Activated CD8-positive, alpha-beta memory T cell treated with anti-CD3 and anti-CD28 coated beads, Interleukin-2, amount 10 ng/mL, durations not matched to agents 7 days and 5 days (primary cell): ENCODE data around the gene HIPK1. TPM values are rescaled to one million over a fixed set of nuclear protein-coding genes. Genes with fewer than 3 reads are reported as not detected.
"Not testable (repeated sequence)": the region's sequence is repeated elsewhere in the genome, so short reads cannot be mapped to it uniquely, and the experiment has no call there.

Experiments
- ATAC-seq: fragments of 150-1000 bp; cut with Tn5 transposase; one replicate; pipeline ENCODE4 v1.10.0; 2021; ENCODE audit warnings: moderate library complexity
- CTCF ChIA-PET: fragments of 350-600 bp; sonication (Branson Sonifier 250); formaldehyde crosslinking; loops from one replicate; lab custom pipeline; 2021; ENCODE audit warnings: antibody characterized with exemption; lab: Charles Lee
- DNase-seq: peaks from one replicate; pipeline ENCODE4 v3.0.0-alpha.2; 2020
- H3K27ac Mint-ChIP-seq: one replicate; pipeline ENCODE4 v1.8.0; 2021; ENCODE audit warnings: mild to moderate bottlenecking, mixed read lengths
- H3K27me3 Mint-ChIP-seq: one replicate; pipeline ENCODE4 v1.8.0; 2021; ENCODE audit warnings: mixed read lengths
- H3K36me3 Mint-ChIP-seq: one replicate; pipeline ENCODE4 v1.8.0; 2021; ENCODE audit warnings: mild to moderate bottlenecking, mixed read lengths
- H3K4me1 Mint-ChIP-seq: one replicate; pipeline ENCODE4 v1.8.0; 2021; ENCODE audit warnings: mixed read lengths
- H3K4me3 Mint-ChIP-seq: one replicate; pipeline ENCODE4 v1.8.0; 2021; ENCODE audit warnings: mild to moderate bottlenecking, moderate library complexity, mixed read lengths
- H3K9me3 Mint-ChIP-seq: one replicate; pipeline ENCODE4 v1.8.0; 2022; ENCODE audit warnings: low read depth, mixed read lengths
- total RNA-seq, 2 experiments: library from RNA; stranded (reverse); gene quantifications; one replicate each; pipeline ENCODE4 v1.2.3, GENCODE V29; 2021

The HIPK1 gene
- total RNA-seq, 2 experiments from 2014 or later, result 90.4 to 97.9 TPM

DNA sequence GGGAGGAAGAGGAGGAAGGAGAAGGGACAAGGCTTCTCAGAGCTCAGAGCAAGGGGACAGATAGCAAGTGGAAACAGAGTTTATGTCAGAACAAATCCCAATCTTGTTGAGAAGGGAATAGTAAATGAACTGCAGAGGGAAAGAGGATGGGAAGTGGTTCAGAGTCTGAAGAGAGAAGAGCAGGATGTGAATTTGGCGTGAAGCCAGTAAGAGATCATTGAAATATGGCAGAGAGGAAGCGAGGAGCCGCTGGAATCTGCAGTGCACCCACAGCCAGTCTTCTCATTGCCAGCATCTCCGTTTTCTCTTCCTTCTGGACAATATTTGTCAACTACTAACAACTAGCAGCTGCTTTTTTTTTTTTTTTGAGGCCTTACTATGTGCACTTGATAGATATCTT lies 69.2 kb downstream of the HIPK1 start:
- H3K27ac Mint-ChIP-seq, result no peak overlapping the region
- H3K36me3 Mint-ChIP-seq, result peaks cover 5% of the 10 kb centered on the region
- CTCF ChIA-PET, result no interaction called here
- peaks cover 4% of the 10 kb centered on the region for H3K27me3 Mint-ChIP-seq
- DNase-seq (no peak), ATAC-seq (no peak)
- no peak overlapping the region for H3K4me3 Mint-ChIP-seq
- H3K4me1 Mint-ChIP-seq, result no peaks in the 10 kb centered on the region
- H3K9me3 Mint-ChIP-seq, result peaks cover 10% of the 10 kb centered on the region

GRCh38 chr1:113999233-113999632 lies 70.1 kb downstream of the HIPK1 start:
- H3K27ac Mint-ChIP-seq, result no peak overlapping the region
- ATAC-seq, result no peak
- H3K27me3 Mint-ChIP-seq, result peaks cover 4% of the 10 kb centered on the region
- no peak for DNase-seq
- H3K9me3 Mint-ChIP-seq, result peaks cover 10% of the 10 kb centered on the region
- CTCF ChIA-PET, result no interaction called here
- no peak overlapping the region for H3K4me3 Mint-ChIP-seq
- no peaks in the 10 kb centered on the region for H3K4me1 Mint-ChIP-seq
- H3K36me3 Mint-ChIP-seq, result peaks cover 5% of the 10 kb centered on the region

- H3K9me3 Mint-ChIP-seq, result peaks cover 6% of the 10 kb centered on the region
- H3K36me3 Mint-ChIP-seq, result peaks cover 5% of the 10 kb centered on the region
- CTCF ChIA-PET, result no interaction called here
- ATAC-seq (no peak), DNase-seq (no peak)
- peaks cover 4% of the 10 kb centered on the region for H3K27me3 Mint-ChIP-seq
- no peak overlapping the region for H3K27ac Mint-ChIP-seq
- no peaks in the 10 kb centered on the region for H3K4me1 Mint-ChIP-seq
- no peak overlapping the region for H3K4me3 Mint-ChIP-seq
Measured at GRCh38 chr1:113999799-114000198, 70.7 kb downstream of the HIPK1 start.

DNA sequence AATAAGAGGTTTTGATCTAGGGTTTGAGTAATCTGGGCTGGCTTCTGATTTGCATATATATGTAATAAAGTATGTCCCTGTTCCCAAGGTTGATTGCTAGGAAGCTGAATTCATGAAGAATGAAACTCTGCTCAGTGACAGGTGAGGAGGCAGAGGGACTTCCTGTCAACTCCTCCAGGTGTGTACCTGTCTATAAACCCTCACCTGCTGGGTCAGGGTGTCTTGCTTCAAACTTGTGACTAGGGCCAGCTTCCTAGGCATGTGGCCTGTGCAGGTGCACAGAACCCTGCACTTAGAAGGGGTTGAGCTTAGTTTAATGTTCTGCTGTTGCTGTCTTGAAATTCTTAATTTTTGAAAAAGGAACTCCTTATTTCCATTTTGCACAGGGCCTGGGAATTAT lies 71.3 kb downstream of the HIPK1 start:
- H3K4me1 Mint-ChIP-seq, result no peaks in the 10 kb centered on the region
- no peak overlapping the region for H3K27ac Mint-ChIP-seq
- DNase-seq (no peak), ATAC-seq (no peak)
- peaks cover 4% of the 10 kb centered on the region for H3K27me3 Mint-ChIP-seq
- no peak overlapping the region for H3K4me3 Mint-ChIP-seq
- CTCF ChIA-PET, result no interaction called here
- H3K36me3 Mint-ChIP-seq, result peaks cover 2% of the 10 kb centered on the region
- peaks cover 3% of the 10 kb centered on the region for H3K9me3 Mint-ChIP-seq

- Mint-ChIP-seq H3K27me3 (peaks cover 8% of the 10 kb centered on the region), H3K9me3 (no peaks in the 10 kb centered on the region), H3K27ac (no peak overlapping the region), H3K4me3 (no peak overlapping the region), H3K36me3 (peaks cover 1% of the 10 kb centered on the region), H3K4me1 (no peaks in the 10 kb centered on the region)
- CTCF ChIA-PET, result no interaction called here
- no peak for DNase-seq
- no peak for ATAC-seq
Measured at GRCh38 chr1:114002492-114003239, 73.5 kb downstream of the HIPK1 start.

GRCh38 chr1:114003431-114003830 lies 74.3 kb downstream of the HIPK1 start:
- Mint-ChIP-seq H3K36me3 (peaks cover 1% of the 10 kb centered on the region), H3K9me3 (no peaks in the 10 kb centered on the region), H3K27ac (no peak overlapping the region), H3K4me1 (no peaks in the 10 kb centered on the region), H3K27me3 (peaks cover 6% of the 10 kb centered on the region), H3K4me3 (no peak overlapping the region)
- ATAC-seq (no peak), DNase-seq (no peak)
- CTCF ChIA-PET, result interaction anchor here (0.5 kb wide), 1 partner anchor 26 kb away, joined by 3 read pairs; no protein-coding TSS in a partner anchor

DNA sequence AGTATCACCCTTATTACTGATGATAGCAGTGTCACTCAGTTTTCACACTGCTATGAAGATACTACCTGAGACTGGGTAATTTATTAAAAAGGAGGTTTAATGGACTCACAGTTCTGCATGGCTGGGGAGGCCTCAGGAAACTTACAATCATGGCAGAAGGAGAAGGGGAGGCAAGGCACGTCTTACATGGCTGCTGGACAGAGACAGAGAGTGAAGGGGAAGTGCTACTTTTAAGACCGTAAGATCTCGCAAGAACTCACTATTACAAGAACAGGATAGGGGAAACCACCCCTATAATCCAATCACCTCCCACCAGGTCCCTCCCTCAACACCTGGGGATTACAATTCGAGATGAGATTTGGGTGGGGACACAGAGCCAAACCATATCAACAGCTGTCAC lies 77.7 kb downstream of the HIPK1 start:
- not testable (repeated sequence) for DNase-seq, H3K4me3 Mint-ChIP-seq, H3K36me3 Mint-ChIP-seq, H3K9me3 Mint-ChIP-seq, H3K27ac Mint-ChIP-seq, H3K4me1 Mint-ChIP-seq, ATAC-seq
- CTCF ChIA-PET, result interaction anchor here (0.8 kb wide), 1 partner anchor 14 kb away, joined by 3 read pairs; no protein-coding TSS in a partner anchor
- peaks cover 13% of the 10 kb centered on the region for H3K27me3 Mint-ChIP-seq

- CTCF ChIA-PET, result no interaction called here
- H3K4me3 Mint-ChIP-seq, result no peak overlapping the region
- DNase-seq (no peak), ATAC-seq (no peak)
- H3K27me3 Mint-ChIP-seq, result peaks cover 16% of the 10 kb centered on the region
- peaks cover 1% of the 10 kb centered on the region for H3K36me3 Mint-ChIP-seq
- H3K9me3 Mint-ChIP-seq, result no peaks in the 10 kb centered on the region
- H3K4me1 Mint-ChIP-seq, result no peaks in the 10 kb centered on the region
- H3K27ac Mint-ChIP-seq, result no peak overlapping the region
Measured at GRCh38 chr1:114008480-114008941, 79.4 kb downstream of the HIPK1 start.

GRCh38 chr1:114008993-114009392 lies 79.9 kb downstream of the HIPK1 start:
- CTCF ChIA-PET, result interaction anchor here (1.3 kb wide), 1 partner anchor 30 kb away, joined by 3 read pairs; no protein-coding TSS in a partner anchor
- Mint-ChIP-seq H3K27ac (no peak overlapping the region), H3K4me3 (no peak overlapping the region)

GRCh38 chr1:114009393-114009792 lies 80.3 kb downstream of the HIPK1 start:
- DNase-seq (no peak), ATAC-seq (no peak)
- CTCF ChIA-PET, result interaction anchor here (1.3 kb wide), 1 partner anchor 31 kb away, joined by 3 read pairs; no protein-coding TSS in a partner anchor
- H3K27me3 Mint-ChIP-seq, result peaks cover 16% of the 10 kb centered on the region
- no peak overlapping the region for H3K27ac Mint-ChIP-seq
- H3K9me3 Mint-ChIP-seq, result no peaks in the 10 kb centered on the region
- no peak overlapping the region for H3K4me3 Mint-ChIP-seq
- no peaks in the 10 kb centered on the region for H3K4me1 Mint-ChIP-seq
- peaks cover 1% of the 10 kb centered on the region for H3K36me3 Mint-ChIP-seq

More at GRCh38 chr1:114008993-114009392, 79.9 kb downstream of the HIPK1 start:
- DNase-seq, result no peak
- Mint-ChIP-seq H3K4me1 (no peaks in the 10 kb centered on the region), H3K9me3 (no peaks in the 10 kb centered on the region), H3K27me3 (peaks cover 16% of the 10 kb centered on the region), H3K36me3 (peaks cover 1% of the 10 kb centered on the region)
- ATAC-seq, result no peak

GRCh38 chr1:114010433-114011184 lies 81.5 kb downstream of the HIPK1 start:
- H3K36me3 Mint-ChIP-seq, result peaks cover 1% of the 10 kb centered on the region
- CTCF ChIA-PET, result no interaction called here
- H3K9me3 Mint-ChIP-seq, result no peaks in the 10 kb centered on the region
- peaks cover 16% of the 10 kb centered on the region for H3K27me3 Mint-ChIP-seq
- ATAC-seq, result no peak
- H3K4me1 Mint-ChIP-seq, result no peaks in the 10 kb centered on the region
- H3K4me3 Mint-ChIP-seq, result no peak overlapping the region
- DNase-seq, result no peak
- no peak overlapping the region for H3K27ac Mint-ChIP-seq

GRCh38 chr1:114011796-114012195 lies 82.7 kb downstream of the HIPK1 start:
- Mint-ChIP-seq H3K36me3 (peaks cover under 1% of the 10 kb centered on the region), H3K4me1 (no peaks in the 10 kb centered on the region), H3K4me3 (no peak overlapping the region), H3K9me3 (no peaks in the 10 kb centered on the region), H3K27me3 (peaks cover 13% of the 10 kb centered on the region), H3K27ac (no peak overlapping the region)
- ATAC-seq, result no peak
- no peak for DNase-seq
- CTCF ChIA-PET, result no interaction called here

DNA sequence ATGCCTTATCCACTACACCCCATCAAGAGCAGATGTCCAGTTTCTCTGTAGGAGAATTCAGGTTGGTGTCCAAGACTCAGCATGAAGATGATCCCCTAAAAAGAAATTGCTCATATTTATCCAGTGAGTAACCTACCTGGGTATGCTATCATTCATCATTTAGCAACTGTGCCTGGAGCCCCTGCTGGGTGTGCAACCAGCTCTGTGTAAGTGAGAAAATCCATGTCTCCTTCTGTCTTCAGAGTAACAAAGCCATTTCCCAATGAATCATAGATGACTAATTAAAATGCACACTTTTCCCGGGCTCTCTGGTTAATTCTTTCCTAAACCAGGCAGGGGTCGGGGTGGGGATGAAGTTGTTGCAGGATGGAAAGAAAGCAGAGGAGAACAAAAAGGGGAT lies 86.0 kb downstream of the HIPK1 start:
- no peaks in the 10 kb centered on the region for H3K4me1 Mint-ChIP-seq
- ATAC-seq, result no peak
- CTCF ChIA-PET, result no interaction called here
- no peak overlapping the region for H3K27ac Mint-ChIP-seq
- no peak for DNase-seq
- H3K36me3 Mint-ChIP-seq, result no peaks in the 10 kb centered on the region
- H3K9me3 Mint-ChIP-seq, result no peaks in the 10 kb centered on the region
- H3K27me3 Mint-ChIP-seq, result peaks cover 10% of the 10 kb centered on the region
- H3K4me3 Mint-ChIP-seq, result no peak overlapping the region
